Caco-2 (cell line): ENCODE measurements around the gene TBC1D2B. TPM values are rescaled to one million over a fixed set of nuclear protein-coding genes. Genes with fewer than 3 reads are reported as not detected.
"Not testable (repeated sequence)": the region's sequence is repeated elsewhere in the genome, so short reads cannot be mapped to it uniquely, and the experiment has no call there.

Source experiments
- BruUV-seq: library from RNA; stranded (reverse); fragments of 400-500 nt; replicated peaks from 2 replicates; lab custom pipeline; 2021; lab: Mats Ljungman, UMichigan
- CTCF ChIA-PET: fragments of 300-600 bp; sonication (Branson Sonifier 250); formaldehyde crosslinking; loops from one replicate; lab custom pipeline; 2022; ENCODE audit warnings: antibody characterized with exemption; lab: Charles Lee
- POLR2A ChIA-PET: fragments of 300-600 bp; sonication (Branson Sonifier 250); formaldehyde crosslinking; loops from one replicate; lab custom pipeline; 2022; ENCODE audit warnings: antibody characterized with exemption; lab: Charles Lee
- DNase-seq, 2 experiments: peaks; one replicate each; pipeline versions ENCODE4 v3.0.0 to v3.0.0-alpha.2; 2020 to 2022
- H3K27me3 ChIP-seq: replicated peaks from 2 replicates; pipeline ENCODE4 v1.6.0; 2011; ENCODE audit warnings: low read length; ENCODE audit not compliant: control insufficient read depth, insufficient read depth
- H3K36me3 ChIP-seq: 2 replicates; pipeline ENCODE4 v1.5.1; 2011; ENCODE audit warnings: low read length; ENCODE audit not compliant: control insufficient read depth, insufficient read depth
- H3K4me1 ChIP-seq: fragments of 250-450 bp; sonication (Bioruptor Pico); 2 replicates; pipeline ENCODE4 v1.5.1; 2020; ENCODE audit warnings: mild to moderate bottlenecking
- H3K4me3 ChIP-seq: 2 replicates; pipeline ENCODE4 v1.5.1; 2011; ENCODE audit warnings: low read depth, mild to moderate bottlenecking, control low read depth, low read length
- H3K9me3 ChIP-seq: fragments of 250-450 bp; sonication (Bioruptor Pico); 2 replicates; pipeline ENCODE4 v1.5.1; 2020; ENCODE audit warnings: mild to moderate bottlenecking, moderate library complexity
- H3K27ac Mint-ChIP-seq: one replicate; pipeline ENCODE4 v1.8.0; 2022; ENCODE audit warnings: mixed read lengths; ENCODE audit not compliant: unreplicated experiment
- H3K27me3 Mint-ChIP-seq: one replicate; pipeline ENCODE4 v1.8.0; 2022; ENCODE audit warnings: mixed read lengths; ENCODE audit not compliant: insufficient read depth, unreplicated experiment
- H3K36me3 Mint-ChIP-seq: one replicate; pipeline ENCODE4 v1.8.0; 2022; ENCODE audit warnings: mild to moderate bottlenecking, mixed read lengths; ENCODE audit not compliant: insufficient read depth, unreplicated experiment
- H3K4me1 Mint-ChIP-seq: one replicate; pipeline ENCODE4 v1.8.0; 2022; ENCODE audit warnings: low read depth, mixed read lengths; ENCODE audit not compliant: unreplicated experiment
- H3K4me3 Mint-ChIP-seq: one replicate; pipeline ENCODE4 v1.8.0; 2022; ENCODE audit warnings: mild to moderate bottlenecking, moderate library complexity, mixed read lengths; ENCODE audit not compliant: unreplicated experiment
- H3K9me3 Mint-ChIP-seq: one replicate; pipeline ENCODE4 v1.8.0; 2022; ENCODE audit warnings: mixed read lengths; ENCODE audit not compliant: unreplicated experiment
- intact Hi-C: fragments of 100-400 bp; cut with micrococcal nuclease; formaldehyde crosslinking; loops from one replicate; pipeline ENCODE4 v1.10.0; 2022; ENCODE audit not compliant: unreplicated experiment
- total RNA-seq: library from RNA; stranded (reverse); gene quantifications from 2 replicates; pipeline ENCODE4 v1.2.3, GENCODE V29; 2022
- TF ChIP-seq, protein P1 (sequence below), 2 experiments: fragments of 200-600 bp in 1 of 2; IDR thresholded peaks; 1 replicate in 1 of 2; 2 replicates in 1 of 2; pipeline versions ENCODE4 v1.5.1 to v1.8.0; 2011 to 2022; ENCODE audit warnings: antibody characterized with exemption in 1 of 2, control low read depth in 1 of 2, inconsistent platforms in 1 of 2, low read depth in 1 of 2, low read length in 1 of 2, mild to moderate bottlenecking in 1 of 2, moderate library complexity in 1 of 2; ENCODE audit not compliant: insufficient read depth in 1 of 2, severe bottlenecking in 1 of 2, unreplicated experiment in 1 of 2

Gene TBC1D2B
- total RNA-seq, 1 experiment from 2014 or later = 18.3 TPM

DNA sequence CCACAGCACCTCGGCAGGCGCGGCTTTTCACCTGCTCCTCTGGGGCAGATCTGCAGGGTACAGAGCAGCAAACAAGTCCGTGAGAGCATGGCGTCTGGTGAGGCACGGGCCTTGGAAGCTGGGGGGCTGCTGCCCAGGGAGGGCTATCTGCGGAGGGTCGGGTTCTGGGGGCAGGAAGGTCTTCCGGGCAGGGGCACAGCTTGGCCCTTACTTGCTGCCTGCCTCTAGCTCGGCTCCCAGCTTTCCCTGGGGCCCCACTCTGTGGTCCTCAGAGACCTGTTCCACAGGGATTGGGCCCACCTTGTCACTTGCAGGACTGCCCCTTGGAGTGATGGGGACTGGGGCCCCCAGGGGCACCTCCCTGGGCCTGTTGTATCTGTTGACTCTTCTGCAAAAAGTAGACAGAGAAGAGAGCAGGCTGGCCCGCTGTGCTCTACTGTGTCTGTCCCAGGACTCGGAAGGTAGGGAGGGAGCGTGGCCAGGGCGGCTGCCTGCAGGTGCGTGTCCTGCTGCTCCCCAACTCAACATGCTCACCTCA, 84.1 kb downstream of the TBC1D2B start:
- Histone ChIP-seq H3K36me3 (no peaks in the 10 kb centered on the region), H3K4me1 (no peaks in the 10 kb centered on the region), H3K9me3 (no peaks in the 10 kb centered on the region), H3K4me3 (no peak overlapping the region), H3K27me3 (no peaks in the 10 kb centered on the region)
- no TSS peak for BruUV-seq
- DNase-seq = no peak
- CTCF ChIA-PET = no interaction called here
- intact Hi-C loops = no loop called here
- POLR2A ChIA-PET = no interaction called here
- Mint-ChIP-seq H3K9me3 (no peaks in the 10 kb centered on the region), H3K4me3 (no peak overlapping the region), H3K27me3 (no peaks in the 10 kb centered on the region), H3K4me1 (no peaks in the 10 kb centered on the region), H3K27ac (no peak overlapping the region), H3K36me3 (peaks cover 23% of the 10 kb centered on the region)
- TF ChIP-seq, protein P1, sequence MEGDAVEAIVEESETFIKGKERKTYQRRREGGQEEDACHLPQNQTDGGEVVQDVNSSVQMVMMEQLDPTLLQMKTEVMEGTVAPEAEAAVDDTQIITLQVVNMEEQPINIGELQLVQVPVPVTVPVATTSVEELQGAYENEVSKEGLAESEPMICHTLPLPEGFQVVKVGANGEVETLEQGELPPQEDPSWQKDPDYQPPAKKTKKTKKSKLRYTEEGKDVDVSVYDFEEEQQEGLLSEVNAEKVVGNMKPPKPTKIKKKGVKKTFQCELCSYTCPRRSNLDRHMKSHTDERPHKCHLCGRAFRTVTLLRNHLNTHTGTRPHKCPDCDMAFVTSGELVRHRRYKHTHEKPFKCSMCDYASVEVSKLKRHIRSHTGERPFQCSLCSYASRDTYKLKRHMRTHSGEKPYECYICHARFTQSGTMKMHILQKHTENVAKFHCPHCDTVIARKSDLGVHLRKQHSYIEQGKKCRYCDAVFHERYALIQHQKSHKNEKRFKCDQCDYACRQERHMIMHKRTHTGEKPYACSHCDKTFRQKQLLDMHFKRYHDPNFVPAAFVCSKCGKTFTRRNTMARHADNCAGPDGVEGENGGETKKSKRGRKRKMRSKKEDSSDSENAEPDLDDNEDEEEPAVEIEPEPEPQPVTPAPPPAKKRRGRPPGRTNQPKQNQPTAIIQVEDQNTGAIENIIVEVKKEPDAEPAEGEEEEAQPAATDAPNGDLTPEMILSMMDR (IDR thresholded peaks at IDR 0.05; ENCODE audit: insufficient read depth in 1 of 2, low read depth in 1 of 2, low read length in 1 of 2, severe bottlenecking in 1 of 2, unreplicated experiment in 1 of 2) = no peak

DNA sequence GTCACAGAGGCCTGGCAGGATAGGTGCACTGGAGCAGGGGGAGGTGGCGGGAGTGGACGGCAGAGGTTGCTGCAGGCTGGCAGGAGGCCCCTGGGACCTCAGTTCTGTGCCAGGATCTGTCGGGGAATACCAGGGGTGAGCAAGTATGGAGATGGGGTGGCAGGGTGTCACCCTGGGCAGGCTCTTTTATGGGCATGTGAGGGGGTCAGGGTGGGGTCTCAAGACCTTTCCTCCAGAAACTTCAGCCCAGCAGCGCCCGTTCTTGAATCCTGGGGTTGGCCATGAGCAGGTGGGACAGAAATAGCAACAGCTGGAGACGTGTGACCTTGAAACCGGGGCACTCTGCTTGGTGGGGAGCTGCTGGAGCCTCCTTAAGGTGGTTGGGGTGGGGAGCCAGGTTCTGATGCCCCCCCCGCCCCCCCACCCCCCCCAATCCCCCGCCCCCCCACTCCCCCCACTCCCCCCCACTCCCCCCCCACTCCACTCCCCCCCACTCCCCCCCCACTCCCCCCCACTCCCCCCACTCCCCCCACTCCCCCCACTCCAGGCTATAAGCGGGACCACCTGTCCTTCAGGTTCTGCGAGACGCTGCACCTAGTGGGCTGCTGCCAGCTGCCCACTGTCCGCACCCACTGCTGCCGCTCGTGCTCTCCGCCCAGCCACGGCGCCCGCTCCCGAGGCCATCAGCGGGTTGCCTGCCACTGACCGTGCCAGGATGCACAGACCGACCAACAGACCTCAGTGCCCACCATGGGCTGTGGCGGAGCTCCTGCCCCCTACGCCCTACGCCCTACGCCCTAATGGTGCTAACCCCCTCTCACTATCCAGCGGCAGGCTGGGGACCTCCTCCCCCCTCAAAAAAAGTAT, 84.9 kb downstream of the TBC1D2B start:
- H3K4me3 Mint-ChIP-seq = no peak overlapping the region
- BruUV-seq = no TSS peak
- Histone ChIP-seq H3K27me3 (no peaks in the 10 kb centered on the region), H3K4me3 (no peak overlapping the region), H3K36me3 (no peaks in the 10 kb centered on the region), H3K9me3 (no peaks in the 10 kb centered on the region), H3K4me1 (no peaks in the 10 kb centered on the region)
- ChIA-PET POLR2A (no interaction called here), CTCF (no interaction called here)
- no peaks in the 10 kb centered on the region for H3K9me3 Mint-ChIP-seq
- peaks cover 19% of the 10 kb centered on the region for H3K36me3 Mint-ChIP-seq
- DNase-seq = no peak
- peaks cover 5% of the 10 kb centered on the region for H3K4me1 Mint-ChIP-seq
- H3K27ac Mint-ChIP-seq = no peak overlapping the region
- intact Hi-C loops = no loop called here
- TF ChIP-seq, protein P1 (IDR thresholded peaks at IDR 0.05; ENCODE audit: insufficient read depth in 1 of 2, low read depth in 1 of 2, low read length in 1 of 2, severe bottlenecking in 1 of 2, unreplicated experiment in 1 of 2) = no peak
- H3K27me3 Mint-ChIP-seq = no peaks in the 10 kb centered on the region

GRCh38 chr15:77991658-77992201, 85.8 kb downstream of the TBC1D2B start:
- not testable (repeated sequence) for H3K4me1 Mint-ChIP-seq

More at GRCh38 chr15:77991658-77992201, 85.8 kb downstream of the TBC1D2B start:
- H3K9me3 ChIP-seq, H3K27ac Mint-ChIP-seq, CTCF ChIA-PET, H3K4me3 Mint-ChIP-seq, H3K4me3 ChIP-seq, POLR2A ChIA-PET, H3K27me3 ChIP-seq, H3K4me1 ChIP-seq, H3K9me3 Mint-ChIP-seq, BruUV-seq, intact Hi-C loops, H3K27me3 Mint-ChIP-seq, DNase-seq, H3K36me3 ChIP-seq: not testable (repeated sequence)
- H3K36me3 Mint-ChIP-seq = peaks cover 17% of the 10 kb centered on the region
